PC-9 (cell line): ENCODE results near the gene CPNE4.

Experiments used
- EZH2 ChIP-seq: fragments of 200-600 bp; sonication (generic); IDR thresholded peaks from 2 replicates; pipeline ENCODE4 v1.8.0; 2017; ENCODE audit warnings: antibody characterized with exemption, low read depth
- TF ChIP-seq, protein P1 (sequence below): fragments of 200-600 bp; sonication (generic); conservative IDR thresholded peaks from 2 replicates; pipeline ENCODE4 v1.6.1; 2017; ENCODE audit warnings: mixed run types, antibody characterized with exemption, mild to moderate bottlenecking, moderate library complexity

DNA sequence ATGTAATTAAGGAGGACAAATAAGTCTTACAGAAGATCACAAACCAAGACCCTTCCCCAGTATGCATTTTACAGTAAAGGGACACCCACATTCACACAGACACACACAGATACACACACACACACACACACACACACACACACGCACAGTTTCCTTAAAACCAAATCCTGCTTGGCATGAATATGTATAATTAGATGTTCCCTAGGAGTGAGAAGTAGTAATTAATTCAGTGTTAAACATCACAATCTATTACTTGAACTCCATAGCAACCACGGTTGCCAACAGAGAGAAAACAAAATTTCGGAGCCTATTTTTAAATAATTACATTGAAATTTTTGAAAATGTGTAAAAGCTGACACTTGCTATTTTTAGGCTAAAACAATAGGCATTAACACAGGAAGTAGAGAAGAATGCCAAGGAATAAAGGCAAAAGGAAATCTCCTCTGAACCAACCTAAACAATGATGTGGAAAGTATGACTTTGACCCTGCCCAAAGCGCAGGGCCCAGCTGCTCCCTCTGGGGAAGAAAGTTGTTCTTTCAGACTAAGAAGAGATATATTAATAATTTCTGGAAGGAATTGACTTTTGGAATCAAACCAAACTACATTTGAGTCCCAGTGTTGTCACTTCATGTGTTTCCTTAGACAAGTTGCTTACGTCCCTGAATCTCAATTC, 215.3 kb downstream of the CPNE4 start:
- TF ChIP-seq, protein P1, sequence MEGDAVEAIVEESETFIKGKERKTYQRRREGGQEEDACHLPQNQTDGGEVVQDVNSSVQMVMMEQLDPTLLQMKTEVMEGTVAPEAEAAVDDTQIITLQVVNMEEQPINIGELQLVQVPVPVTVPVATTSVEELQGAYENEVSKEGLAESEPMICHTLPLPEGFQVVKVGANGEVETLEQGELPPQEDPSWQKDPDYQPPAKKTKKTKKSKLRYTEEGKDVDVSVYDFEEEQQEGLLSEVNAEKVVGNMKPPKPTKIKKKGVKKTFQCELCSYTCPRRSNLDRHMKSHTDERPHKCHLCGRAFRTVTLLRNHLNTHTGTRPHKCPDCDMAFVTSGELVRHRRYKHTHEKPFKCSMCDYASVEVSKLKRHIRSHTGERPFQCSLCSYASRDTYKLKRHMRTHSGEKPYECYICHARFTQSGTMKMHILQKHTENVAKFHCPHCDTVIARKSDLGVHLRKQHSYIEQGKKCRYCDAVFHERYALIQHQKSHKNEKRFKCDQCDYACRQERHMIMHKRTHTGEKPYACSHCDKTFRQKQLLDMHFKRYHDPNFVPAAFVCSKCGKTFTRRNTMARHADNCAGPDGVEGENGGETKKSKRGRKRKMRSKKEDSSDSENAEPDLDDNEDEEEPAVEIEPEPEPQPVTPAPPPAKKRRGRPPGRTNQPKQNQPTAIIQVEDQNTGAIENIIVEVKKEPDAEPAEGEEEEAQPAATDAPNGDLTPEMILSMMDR = no peak
- no peak for TF ChIP-seq EZH2
